Measurements from ENCODE around the gene CACNA2D1.
A peak's percentile ranks its signal among the peaks of the same experiment; 100 is the strongest.

CACNA2D1 gene

GRCh38 chr7:82012453-82012852 is 431.1 kb downstream of the CACNA2D1 start:
- H3K4me1 ChIP-seq: peaks cover 27% of the 10 kb centered on the region
- H3K4me3 ChIP-seq (ENCODE audit: low read depth, low read length): no peak overlapping the region
- no peaks in the 10 kb centered on the region for H3K27me3 ChIP-seq
- no peak for DNase-seq
- TF ChIP-seq CTCF (IDR thresholded peaks at IDR 0.05; ENCODE audit: low read depth, low read length): no peak
- peaks cover 6% of the 10 kb centered on the region; the same call in 1 of the 2 replicates for H3K36me3 ChIP-seq
- no peaks in the 10 kb centered on the region for H3K9me3 ChIP-seq

- Histone ChIP-seq H3K4me3 (ENCODE audit: low read depth, low read length) (no peak overlapping the region), H3K4me1 (peaks cover 27% of the 10 kb centered on the region), H3K36me3 (peaks cover 6% of the 10 kb centered on the region; the same call in 1 of the 2 replicates), H3K9me3 (no peaks in the 10 kb centered on the region), H3K27me3 (no peaks in the 10 kb centered on the region)
- no peak for DNase-seq
- no peak for TF ChIP-seq CTCF (IDR thresholded peaks at IDR 0.05; ENCODE audit: low read depth, low read length)
Measured at GRCh38 chr7:82010416-82010815, 433.2 kb downstream of the CACNA2D1 start.

GRCh38 chr7:82007315-82007714 is 436.3 kb downstream of the CACNA2D1 start:
- Histone ChIP-seq H3K4me3 (ENCODE audit: low read depth, low read length) (no peak overlapping the region), H3K4me1 (peaks cover 33% of the 10 kb centered on the region), H3K9me3 (no peaks in the 10 kb centered on the region), H3K36me3 (peaks cover 6% of the 10 kb centered on the region; the same call in 1 of the 2 replicates), H3K27me3 (no peaks in the 10 kb centered on the region)
- DNase-seq: peak; percentile 60
- TF ChIP-seq CTCF (IDR thresholded peaks at IDR 0.05; ENCODE audit: low read depth, low read length): no peak

DNA sequence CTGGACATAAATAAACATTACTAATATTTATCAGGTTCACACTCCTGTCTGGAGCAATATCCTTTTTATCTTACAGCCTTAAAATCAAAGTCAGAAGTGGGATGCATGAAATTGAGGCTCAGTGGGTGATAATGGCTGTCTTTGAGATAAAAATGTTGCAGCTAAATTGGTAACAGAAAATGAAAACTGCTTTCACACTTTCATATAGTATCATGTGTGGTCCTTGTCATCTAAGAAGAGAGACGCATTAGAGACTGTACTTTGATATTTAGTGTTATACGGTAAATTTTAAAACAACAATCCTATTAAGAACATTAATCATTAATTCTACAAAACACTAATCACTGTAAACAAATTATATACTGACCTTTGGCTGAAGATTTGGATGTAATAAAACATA is 438.5 kb downstream of the CACNA2D1 start:
- TF ChIP-seq CTCF (IDR thresholded peaks at IDR 0.05; ENCODE audit: low read depth, low read length): no peak
- Histone ChIP-seq H3K27me3 (no peaks in the 10 kb centered on the region), H3K4me3 (ENCODE audit: low read depth, low read length) (no peak overlapping the region), H3K36me3 (peaks cover 6% of the 10 kb centered on the region; the same call in 1 of the 2 replicates), H3K4me1 (peaks cover 29% of the 10 kb centered on the region), H3K9me3 (no peaks in the 10 kb centered on the region)
- no peak for DNase-seq

DNA sequence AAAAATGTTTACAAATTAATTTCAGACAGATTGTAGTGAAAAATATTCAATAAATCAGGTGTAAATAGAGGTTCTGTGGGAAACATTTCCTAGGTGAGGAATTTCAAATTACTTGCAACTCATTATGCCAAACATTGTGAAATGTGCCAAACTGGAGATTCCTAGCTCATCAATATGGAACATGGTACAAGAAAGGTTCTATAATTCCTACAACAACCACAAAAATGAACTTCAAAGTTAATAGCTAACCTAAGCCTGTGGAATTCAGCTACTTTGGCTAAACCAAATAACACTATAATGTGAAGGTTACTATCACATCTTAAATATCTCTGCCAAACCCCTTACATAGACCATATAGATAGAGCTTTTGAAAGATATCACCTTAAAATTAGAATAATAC is 450.4 kb downstream of the CACNA2D1 start:
- Histone ChIP-seq H3K4me1 (no peaks in the 10 kb centered on the region; the same call in 1 of the 2 replicates), H3K4me3 (ENCODE audit: low read depth, low read length) (no peak overlapping the region), H3K36me3 (peaks cover 14% of the 10 kb centered on the region), H3K9me3 (no peaks in the 10 kb centered on the region), H3K27me3 (no peaks in the 10 kb centered on the region)
- no peak for TF ChIP-seq CTCF (IDR thresholded peaks at IDR 0.05; ENCODE audit: low read depth, low read length)
- no peak for DNase-seq

- no peak overlapping the region for H3K4me3 ChIP-seq (ENCODE audit: low read depth, low read length)
- no peak for TF ChIP-seq CTCF (IDR thresholded peaks at IDR 0.05; ENCODE audit: low read depth, low read length)
- no peak for DNase-seq
- no peaks in the 10 kb centered on the region for H3K9me3 ChIP-seq
- H3K4me1 ChIP-seq: peaks cover 13% of the 10 kb centered on the region
- peaks cover 13% of the 10 kb centered on the region for H3K36me3 ChIP-seq
- no peaks in the 10 kb centered on the region for H3K27me3 ChIP-seq
Measured at GRCh38 chr7:81990395-81990794, 453.2 kb downstream of the CACNA2D1 start.
